HepG2 (cell line): ENCODE measurements around the gene MBL2. TPM values are rescaled to one million over a fixed set of nuclear protein-coding genes. Genes with fewer than 3 reads are reported as not detected.

Source experiments
- ATAC-seq: fragments of 200-7000 bp; cut with Tn5 transposase; 3 replicates; pipeline ENCODE4 v1.9.1; 2020; ENCODE audit warnings: mild to moderate bottlenecking, moderate library complexity
- BruUV-seq: library from RNA; stranded (reverse); fragments of 400-500 nt; replicated peaks from 2 replicates; lab custom pipeline; 2021; lab: Mats Ljungman, UMichigan
- CTCF ChIA-PET: fragments of 300-600 bp; formaldehyde crosslinking; extraction: SDS; loops from one replicate; lab custom pipeline; 2021; ENCODE audit warnings: low total read pairs, inconsistent platforms, low intra/inter-chr PET ratio; lab: Yijun Ruan, JAX
- POLR2A ChIA-PET: fragments of 350-600 bp; sonication (Branson Sonifier 250); formaldehyde crosslinking; loops from one replicate; lab custom pipeline; 2020; ENCODE audit warnings: antibody characterized with exemption, inconsistent platforms; lab: Yijun Ruan, JAX
- DNase-seq: peaks from one replicate; pipeline ENCODE4 v3.0.0-alpha.2; 2015; ENCODE audit warnings: low spot score
- FAIRE-seq: peaks from 3 replicates; lab custom pipeline; 2011; peaks lifted over from hg19 to GRCh38; lab: Jason Lieb, UNC
- H2AFZ ChIP-seq: one replicate; pipeline ENCODE4 v1.6.1; 2011; ENCODE audit warnings: low read length, inconsistent platforms
- H3K27ac ChIP-seq: fragments of 300-600 bp; 3 replicates; pipeline ENCODE4 v1.8.0; 2011; ENCODE audit warnings: mixed run types, mild to moderate bottlenecking, mixed read lengths, low read length, inconsistent platforms; ENCODE audit not compliant: insufficient read depth; ENCODE audit errors: extremely low read length
- H3K27me3 ChIP-seq, 2 experiments: fragments of 200-600 bp in 1 of 2; 2 replicates in 1 of 2; 3 replicates in 1 of 2; pipeline versions ENCODE4 v1.6.0 to v1.8.0; 2011; ENCODE audit warnings: low read length in 2 of 2, mild to moderate bottlenecking in 2 of 2, moderate library complexity in 2 of 2, inconsistent platforms in 1 of 2; ENCODE audit not compliant: insufficient read depth in 2 of 2, control insufficient read depth in 1 of 2
- H3K36me3 ChIP-seq, 2 experiments: fragments of 200-600 bp in 1 of 2; replicated peaks in 1 of 2; 2 replicates in 1 of 2; 3 replicates in 1 of 2; pipeline versions ENCODE4 v1.5.1 to v1.8.0; 2011; ENCODE audit warnings: low read length in 2 of 2, inconsistent platforms in 1 of 2; ENCODE audit not compliant: insufficient read depth in 2 of 2, control insufficient read depth in 1 of 2
- H3K4me1 ChIP-seq: 2 replicates; pipeline ENCODE4 v1.5.1; 2012; ENCODE audit warnings: low read length, inconsistent platforms; ENCODE audit not compliant: insufficient read depth
- H3K4me2 ChIP-seq: 2 replicates; pipeline ENCODE4 v1.6.0; 2011; ENCODE audit warnings: low read depth, low read length, inconsistent platforms
- H3K4me3 ChIP-seq, 3 experiments: fragments of 200-600 bp in 1 of 3; sonication (generic), shearing (Covaris generic) in 1 of 3; replicated peaks in 1 of 3; 2 replicates each; pipeline ENCODE4 v1.5.1; 2011 to 2016; ENCODE audit warnings: low read length in 3 of 3, inconsistent platforms in 2 of 3, low read depth in 2 of 3, mild to moderate bottlenecking in 2 of 3, control low read depth in 1 of 3, mixed read lengths in 1 of 3; ENCODE audit not compliant: insufficient read depth in 1 of 3
- H3K79me2 ChIP-seq: one replicate; pipeline ENCODE4 v1.6.1; 2011; ENCODE audit warnings: low read length, inconsistent platforms; ENCODE audit not compliant: insufficient read depth
- H3K9ac ChIP-seq: 2 replicates; pipeline ENCODE4 v1.6.0; 2011; ENCODE audit warnings: mild to moderate bottlenecking, low read depth, low read length, inconsistent platforms; ENCODE audit not compliant: insufficient read depth
- H3K9me3 ChIP-seq: 2 replicates; pipeline ENCODE4 v1.5.1; 2012; ENCODE audit warnings: mild to moderate bottlenecking, low read length
- H4K20me1 ChIP-seq: 2 replicates; pipeline ENCODE4 v1.6.0; 2011; ENCODE audit warnings: inconsistent platforms, mild to moderate bottlenecking, low read length, moderate library complexity; ENCODE audit not compliant: insufficient read depth
- AGO2 ChIP-seq: fragments of 200-400 bp; formaldehyde crosslinking; optimal IDR thresholded peaks from 2 replicates; pipeline ENCODE3; 2017; ENCODE audit warnings: mild to moderate bottlenecking, low read depth, low read length, moderate library complexity
- ETV6 ChIP-seq: sonication (generic); formaldehyde crosslinking; conservative IDR thresholded peaks from 2 replicates; pipeline ENCODE4 v1.4.0; 2020; ENCODE audit warnings: missing genetic modification reagents
- HMGA1 ChIP-seq: sonication (generic); formaldehyde crosslinking; conservative IDR thresholded peaks from 2 replicates; pipeline ENCODE4 v1.4.0; 2020; ENCODE audit warnings: missing genetic modification reagents
- HNRNPL ChIP-seq: fragments of 200-400 bp; formaldehyde crosslinking; IDR thresholded peaks from 2 replicates; pipeline ENCODE4 v1.6.1; 2017; ENCODE audit warnings: mild to moderate bottlenecking, low read depth, low read length
- MEIS2 ChIP-seq: sonication (generic); formaldehyde crosslinking; IDR thresholded peaks from 2 replicates; pipeline ENCODE4 v1.9.0; 2021; ENCODE audit warnings: mild to moderate bottlenecking, missing genetic modification reagents
- TOE1 ChIP-seq: sonication (generic); formaldehyde crosslinking; IDR thresholded peaks from 2 replicates; pipeline ENCODE4 v1.4.0; 2020; ENCODE audit warnings: mild to moderate bottlenecking, missing genetic modification reagents
- TSC22D2 ChIP-seq: sonication (generic); formaldehyde crosslinking; IDR thresholded peaks from 2 replicates; pipeline ENCODE4 v1.5.1; 2020; ENCODE audit warnings: missing genetic modification reagents, mild to moderate bottlenecking, borderline replicate concordance
- ZBTB38 ChIP-seq: sonication (generic); formaldehyde crosslinking; IDR thresholded peaks from 2 replicates; pipeline ENCODE4 v1.5.1; 2020; ENCODE audit warnings: mild to moderate bottlenecking, missing genetic modification reagents
- ZNF33A ChIP-seq: sonication (generic); formaldehyde crosslinking; IDR thresholded peaks from 2 replicates; pipeline ENCODE4 v1.5.1; 2020; ENCODE audit warnings: missing genetic modification reagents, mild to moderate bottlenecking, moderate library complexity, borderline replicate concordance
- ZNF354B ChIP-seq: sonication (generic); formaldehyde crosslinking; IDR thresholded peaks from 2 replicates; pipeline ENCODE4 v1.8.0; 2022; ENCODE audit warnings: mild to moderate bottlenecking, missing genetic modification reagents
- ZNF441 ChIP-seq: sonication (generic); formaldehyde crosslinking; IDR thresholded peaks from 2 replicates; pipeline ENCODE4 v1.7.0; 2021; ENCODE audit warnings: missing genetic modification reagents, borderline replicate concordance
- ZNF746 ChIP-seq: sonication (generic); formaldehyde crosslinking; IDR thresholded peaks from 2 replicates; pipeline ENCODE4 v1.8.0; 2022; ENCODE audit warnings: mild to moderate bottlenecking, missing genetic modification reagents
- WGBS: methylation state at CpG from one replicate; pipeline ENCODE4 v1.1.6; 2017; ENCODE audit warnings: low lambda C conversion rate; 5-methylcytosine and 5-hydroxymethylcytosine counted together
- in situ Hi-C: cut with HindIII; loops from 2 replicates; pipeline ENCODE4 v1.10.0; 2017; ENCODE audit warnings: low pct_unique_long_range_greater_than_20kb; ENCODE audit not compliant: extremely low pct_ligation_motif_present
- intact Hi-C: fragments of 100-400 bp; cut with micrococcal nuclease; formaldehyde crosslinking; loops from one replicate; pipeline ENCODE4 v1.10.0; 2022; ENCODE audit not compliant: unreplicated experiment
- polyA plus RNA-seq, 8 experiments: library from polyadenylated mRNA; depleted of rRNA in 3 of 8; stranded (reverse) in 7 of 8; unstranded in 1 of 8; fragments of >200 nt; fragmentation: Illumina TruSeq in 4 of 8; extraction: Trizol in 4 of 8; gene quantifications; 2 replicates each; pipeline versions ENCODE4 v1.2.1 to v1.2.3, GENCODE V29; 2011 to 2016; ENCODE audit warnings: low read depth in 4 of 8, missing spikeins in 1 of 8, mixed read lengths in 1 of 8; ENCODE audit not compliant: insufficient read depth in 1 of 8
- total RNA-seq, 5 experiments: library from RNA; depleted of rRNA; stranded (reverse); fragments of >200 nt; fragmentation: Illumina TruSeq; extraction: Trizol; gene quantifications; 2 replicates each; pipeline ENCODE4 v1.2.3, GENCODE V29; 2016; ENCODE audit warnings: low read depth in 1 of 5
- TF ChIP-seq, protein P1 (sequence below): sonication (generic); formaldehyde crosslinking; IDR thresholded peaks from 2 replicates; pipeline ENCODE4 v1.8.1; 2023; ENCODE audit warnings: missing genetic modification reagents, mild to moderate bottlenecking, borderline replicate concordance

Gene MBL2
- total and polyA plus RNA-seq, 2 of the 13 experiments (the other 11 are each of a cell fraction or from before 2014, with no cell fraction given): 9.6 to 16.2 TPM

DNA sequence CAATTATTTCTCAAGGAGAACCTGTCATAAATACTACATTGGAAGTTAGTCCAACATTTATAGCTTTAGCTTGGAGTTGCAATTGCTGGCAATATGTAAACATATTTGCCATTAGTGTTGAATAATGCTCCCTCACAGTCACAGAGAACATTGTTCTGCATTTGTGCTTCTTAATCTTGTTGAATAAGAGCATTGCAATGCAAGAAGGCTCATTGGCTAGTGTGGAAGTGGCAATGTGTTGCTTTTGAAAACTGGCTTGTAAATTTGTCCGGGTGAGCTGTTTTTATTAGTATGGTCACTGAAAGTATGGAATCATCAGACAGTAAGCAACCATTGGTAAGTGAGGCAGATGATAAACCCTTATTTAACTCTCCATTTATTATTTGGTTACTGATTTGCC, 47.7 kb upstream of the MBL2 start:
- TF ChIP-seq HNRNPL (no peak), TSC22D2 (CRISPR knock-in tag) (no peak), ZNF354B (no peak), MEIS2 (CRISPR knock-in tag) (no peak), ZNF746 (CRISPR knock-in tag) (no peak), HMGA1 (CRISPR knock-in tag) (no peak), ETV6 (no peak), ZNF441 (CRISPR knock-in tag) (no peak), AGO2 (no peak), ZBTB38 (no peak), TOE1 (CRISPR knock-in tag) (no peak), ZNF33A (CRISPR knock-in tag) (no peak)
- TF ChIP-seq, protein P1, sequence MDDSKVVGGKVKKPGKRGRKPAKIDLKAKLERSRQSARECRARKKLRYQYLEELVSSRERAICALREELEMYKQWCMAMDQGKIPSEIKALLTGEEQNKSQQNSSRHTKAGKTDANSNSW (CRISPR knock-in tag): no peak
- in situ Hi-C loops: no loop called here
- no peak for ATAC-seq

More for the DNA sequence above, 47.7 kb upstream of the MBL2 start:
- H3K79me2 ChIP-seq: no peaks in the 10 kb centered on the region
- H3K4me3 ChIP-seq: no peak overlapping the region
- no peaks in the 10 kb centered on the region for H3K4me1 ChIP-seq
- H3K9me3 ChIP-seq: no peaks in the 10 kb centered on the region
- CTCF ChIA-PET: no interaction called here
- no peak for FAIRE-seq
- no peak overlapping the region for H2AFZ ChIP-seq
- intact Hi-C loops: no loop called here
- H4K20me1 ChIP-seq: no peaks in the 10 kb centered on the region
- no peaks in the 10 kb centered on the region for H3K27me3 ChIP-seq
- no peak for DNase-seq
- WGBS: 0% methylated on average over 1 of the region's 1 CpG
- no peaks in the 10 kb centered on the region for H3K36me3 ChIP-seq
- no peak overlapping the region for H3K9ac ChIP-seq
- POLR2A ChIA-PET: no interaction called here
- H3K4me2 ChIP-seq: no peak overlapping the region
- no peak overlapping the region for H3K27ac ChIP-seq
- no TSS peak for BruUV-seq
